ENCODE measurements around the gene TOE1. TPM values are rescaled to one million over a fixed set of nuclear protein-coding genes. Genes with fewer than 3 reads are reported as not detected.

TOE1 gene
- total RNA-seq, 6 experiments from 2014 or later, result 9.5 to 11.7 (median 10.1) TPM

- H3K27ac Mint-ChIP-seq, result no peak overlapping the region
- H3K4me1 Mint-ChIP-seq (ENCODE audit: low read depth), result peaks cover 36% of the 10 kb centered on the region
- no peak overlapping the region for H3K4me3 Mint-ChIP-seq
- peaks cover 10% of the 10 kb centered on the region; the same call in 1 of the 2 replicates for H3K36me3 Mint-ChIP-seq (ENCODE audit: low read depth)
- no peaks in the 10 kb centered on the region for H3K9me3 Mint-ChIP-seq
- 0 out of 2 replicates have a peak, but pooled peaks have one; percentile 11 for TF ChIP-seq CTCF (IDR thresholded peaks at IDR 0.05)
- no peaks in the 10 kb centered on the region for H3K27me3 Mint-ChIP-seq (ENCODE audit: insufficient read depth)
- DNase-seq, result no peak
These were observed 5.4 kb upstream of the TOE1 start for GRCh38 chr1:45334308-45335245.

GRCh38 chr1:45335855-45336324 is 4.1 kb upstream of the TOE1 start:
- H3K27me3 Mint-ChIP-seq (ENCODE audit: insufficient read depth), result no peaks in the 10 kb centered on the region
- no peaks in the 10 kb centered on the region for H3K9me3 Mint-ChIP-seq
- H3K36me3 Mint-ChIP-seq (ENCODE audit: low read depth), result peaks cover 10% of the 10 kb centered on the region; the same call in 1 of the 2 replicates
- no peak overlapping the region for H3K4me3 Mint-ChIP-seq
- H3K27ac Mint-ChIP-seq, result no peak overlapping the region
- no peak for DNase-seq
- no peak for TF ChIP-seq CTCF (IDR thresholded peaks at IDR 0.05)
- H3K4me1 Mint-ChIP-seq (ENCODE audit: low read depth), result peaks cover 39% of the 10 kb centered on the region

GRCh38 chr1:45337630-45338325 is 2.2 kb upstream of the TOE1 start:
- TF ChIP-seq CTCF (IDR thresholded peaks at IDR 0.05), result no peak
- Mint-ChIP-seq H3K4me3 (no peak overlapping the region), H3K4me1 (ENCODE audit: low read depth) (peaks cover 50% of the 10 kb centered on the region), H3K27ac (no peak overlapping the region), H3K9me3 (no peaks in the 10 kb centered on the region), H3K27me3 (ENCODE audit: insufficient read depth) (no peaks in the 10 kb centered on the region), H3K36me3 (ENCODE audit: low read depth) (peaks cover 10% of the 10 kb centered on the region; the same call in 1 of the 2 replicates)
- DNase-seq, result no peak

GRCh38 chr1:45340816-45341466 is 971 bp downstream of the TOE1 start:
- no peak for DNase-seq
- Mint-ChIP-seq H3K27ac (peak overlapping the region; percentile 99), H3K4me1 (ENCODE audit: low read depth) (peaks cover 47% of the 10 kb centered on the region), H3K36me3 (ENCODE audit: low read depth) (peaks cover 22% of the 10 kb centered on the region), H3K4me3 (peak overlapping the region; percentile 99), H3K9me3 (no peaks in the 10 kb centered on the region), H3K27me3 (ENCODE audit: insufficient read depth) (no peaks in the 10 kb centered on the region)
- no peak for TF ChIP-seq CTCF (IDR thresholded peaks at IDR 0.05)

GRCh38 chr1:45344499-45344898 is 4.5 kb downstream of the TOE1 start:
- no peak for DNase-seq
- TF ChIP-seq CTCF (IDR thresholded peaks at IDR 0.05), result no peak
- Mint-ChIP-seq H3K4me1 (ENCODE audit: low read depth) (peaks cover 43% of the 10 kb centered on the region), H3K27me3 (ENCODE audit: insufficient read depth) (no peaks in the 10 kb centered on the region), H3K27ac (no peak overlapping the region), H3K36me3 (ENCODE audit: low read depth) (peaks cover 11% of the 10 kb centered on the region), H3K9me3 (no peaks in the 10 kb centered on the region), H3K4me3 (no peak overlapping the region)
